OCI-LY3 (cell line): ENCODE data around the gene VWA2.

Experiments used
- EZH2phosphoT487 ChIP-seq: fragments of 200-600 bp; shearing (Covaris generic); IDR thresholded peaks from 2 replicates; pipeline ENCODE4 v1.6.1; 2018; ENCODE audit warnings: antibody characterized with exemption, mixed run types, low read depth
- TF ChIP-seq, protein P1 (sequence below): fragments of 200-600, 300-600 bp; sonication (generic); IDR thresholded peaks from 2 replicates; pipeline ENCODE4 v1.5.1; 2014; ENCODE audit warnings: antibody characterized with exemption, low read length, low read depth

DNA sequence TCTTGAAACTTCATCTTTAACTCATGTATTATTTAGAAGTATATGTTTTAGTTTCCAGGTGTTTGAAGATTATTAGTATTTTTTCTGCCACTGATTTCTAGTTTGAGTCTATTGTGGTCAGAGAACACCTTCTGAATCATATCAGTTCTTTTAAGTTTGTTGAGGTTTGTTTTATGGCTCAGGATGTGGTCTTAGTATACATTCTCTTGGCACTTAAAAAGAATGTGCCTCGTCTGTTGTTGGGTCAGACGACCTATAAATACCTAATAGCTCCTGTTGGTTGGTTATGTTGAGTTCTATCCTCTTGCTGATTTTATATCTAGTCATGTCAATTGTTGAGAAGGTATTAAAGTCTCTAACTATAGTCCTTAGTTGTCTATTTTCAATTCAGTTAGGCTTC is 44.0 kb upstream of the VWA2 start:
- TF ChIP-seq, protein P1, sequence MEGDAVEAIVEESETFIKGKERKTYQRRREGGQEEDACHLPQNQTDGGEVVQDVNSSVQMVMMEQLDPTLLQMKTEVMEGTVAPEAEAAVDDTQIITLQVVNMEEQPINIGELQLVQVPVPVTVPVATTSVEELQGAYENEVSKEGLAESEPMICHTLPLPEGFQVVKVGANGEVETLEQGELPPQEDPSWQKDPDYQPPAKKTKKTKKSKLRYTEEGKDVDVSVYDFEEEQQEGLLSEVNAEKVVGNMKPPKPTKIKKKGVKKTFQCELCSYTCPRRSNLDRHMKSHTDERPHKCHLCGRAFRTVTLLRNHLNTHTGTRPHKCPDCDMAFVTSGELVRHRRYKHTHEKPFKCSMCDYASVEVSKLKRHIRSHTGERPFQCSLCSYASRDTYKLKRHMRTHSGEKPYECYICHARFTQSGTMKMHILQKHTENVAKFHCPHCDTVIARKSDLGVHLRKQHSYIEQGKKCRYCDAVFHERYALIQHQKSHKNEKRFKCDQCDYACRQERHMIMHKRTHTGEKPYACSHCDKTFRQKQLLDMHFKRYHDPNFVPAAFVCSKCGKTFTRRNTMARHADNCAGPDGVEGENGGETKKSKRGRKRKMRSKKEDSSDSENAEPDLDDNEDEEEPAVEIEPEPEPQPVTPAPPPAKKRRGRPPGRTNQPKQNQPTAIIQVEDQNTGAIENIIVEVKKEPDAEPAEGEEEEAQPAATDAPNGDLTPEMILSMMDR = no peak
- TF ChIP-seq EZH2phosphoT487 = no peak
